ENCODE measurements around the gene KLHL22. TPM values are rescaled to one million over a fixed set of nuclear protein-coding genes. Genes with fewer than 3 reads are reported as not detected.

The KLHL22 gene
- total and polyA plus RNA-seq, 2 donors (not counting 3 experiments of a cell fraction or from before 2014, with no cell fraction given) = 24.2 to 33.6 TPM

DNA sequence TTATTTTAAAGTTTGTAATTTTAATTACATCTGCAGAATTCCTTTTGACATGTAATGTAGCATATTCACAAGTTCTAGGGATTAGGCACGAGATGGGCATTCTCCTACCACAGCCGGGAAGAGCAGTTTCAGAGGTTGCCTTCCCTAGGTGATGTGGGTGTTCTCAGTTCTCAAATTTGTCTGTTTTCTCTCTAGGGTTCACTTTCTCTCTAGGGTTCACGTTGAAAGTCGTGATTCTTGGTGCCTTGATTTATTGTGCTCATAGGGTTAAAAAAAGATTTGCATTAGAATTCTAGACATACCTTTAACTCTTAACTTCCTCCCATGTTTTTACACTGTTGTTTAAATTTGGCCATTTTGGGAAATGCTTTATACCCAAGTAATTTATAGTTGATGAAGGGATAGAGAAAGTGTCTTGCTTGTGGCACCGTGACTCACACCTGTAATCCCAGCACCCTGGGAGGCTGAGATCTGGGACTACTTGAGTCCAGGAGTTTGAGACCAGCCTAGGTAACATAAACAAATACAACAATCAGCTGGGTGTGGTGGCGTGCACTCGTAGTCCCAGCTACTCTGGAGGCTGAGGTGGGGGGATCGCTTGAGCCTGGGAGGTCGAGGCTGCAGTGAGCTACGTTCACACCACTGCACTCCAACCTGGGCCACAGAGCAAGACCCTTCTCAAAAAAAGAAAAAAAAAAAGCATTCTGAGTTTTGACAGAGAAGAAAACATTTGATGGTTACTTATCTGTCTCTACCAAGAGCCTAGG is 15.4 kb upstream of the KLHL22 start:
- intact Hi-C loops (cut with micrococcal nuclease) (no loop called here), dilution Hi-C loops (cut with MboI; ENCODE audit: extremely low pct_ligation_motif_present, low sequenced_read_pairs) (no loop called here)
- Histone ChIP-seq H3K9me1 (replicated peaks; ENCODE audit: control insufficient read depth, extremely low read depth, insufficient read depth, low read length) (no peaks in the 10 kb centered on the region), H3K27ac (ENCODE audit: insufficient read depth, low read depth, low read length) (peak overlapping the region; percentile 84), H3K27me3 (ENCODE audit: control insufficient read depth in 2 of 2, insufficient read depth in 2 of 2, low read length in 2 of 2) (no peaks in the 10 kb centered on the region), H3K4me1 (ENCODE audit: control insufficient read depth, extremely low read depth, insufficient read depth, low read length) (peaks cover 28% of the 10 kb centered on the region), H3K36me3 (ENCODE audit: control insufficient read depth in 2 of 2, extremely low read depth in 1 of 2, insufficient read depth in 2 of 2, low read length in 2 of 2) (peaks cover 0 to 7% of the 10 kb centered on the region in 2 experiments), H3K9ac (replicated peaks; ENCODE audit: extremely low read depth, insufficient read depth, low read length) (no peak overlapping the region), H3K79me2 (ENCODE audit: control insufficient read depth, insufficient read depth, low read length) (peaks cover 84% of the 10 kb centered on the region), H3K4me3 (replicated peaks in 1 of 3; ENCODE audit: insufficient read depth in 1 of 3, low read depth in 1 of 3, low read length in 3 of 3) (no peak overlapping the region), H3K4me2 (ENCODE audit: insufficient read depth, low read length) (peak overlapping the region; percentile 96), H4K20me1 (replicated peaks; ENCODE audit: control insufficient read depth, extremely low read depth, insufficient read depth, low read length) (peaks cover 9% of the 10 kb centered on the region), H2AFZ (ENCODE audit: low read depth, low read length) (no peak overlapping the region), H3K9me3 (replicated peaks; ENCODE audit: control insufficient read depth, insufficient read depth, low read length) (no peaks in the 10 kb centered on the region)
- DNase-seq (ENCODE audit: low read depth, low spot score) = no peak
- POLR2A ChIA-PET = no interaction called here
- BruUV-seq (replicated peaks) = no TSS peak
- FAIRE-seq = peak; percentile 24
- no peak for TF ChIP-seq FOS (IDR thresholded peaks at IDR 0.05; ENCODE audit: borderline replicate concordance, insufficient read depth, low read length)
- TF ChIP-seq, protein P1, sequence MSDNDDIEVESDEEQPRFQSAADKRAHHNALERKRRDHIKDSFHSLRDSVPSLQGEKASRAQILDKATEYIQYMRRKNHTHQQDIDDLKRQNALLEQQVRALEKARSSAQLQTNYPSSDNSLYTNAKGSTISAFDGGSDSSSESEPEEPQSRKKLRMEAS (IDR thresholded peaks at IDR 0.05; ENCODE audit: insufficient read depth, insufficient read length) = no peak
- no peak for TF ChIP-seq JUN (IDR thresholded peaks at IDR 0.05; ENCODE audit: borderline replicate concordance, insufficient read depth, insufficient read length, low read depth)
- no peak for TF ChIP-seq POLR2AphosphoS5 (IDR thresholded peaks at IDR 0.05; ENCODE audit: insufficient read depth, low read depth, low read length)
- no peak for TF ChIP-seq MYC (IDR thresholded peaks at IDR 0.05; ENCODE audit: low read depth, low read length)
- TF ChIP-seq EZH2 (IDR thresholded peaks at IDR 0.05; ENCODE audit: borderline replicate concordance, low read depth, low read length, severe bottlenecking) = no peak
- TF ChIP-seq, protein P2, sequence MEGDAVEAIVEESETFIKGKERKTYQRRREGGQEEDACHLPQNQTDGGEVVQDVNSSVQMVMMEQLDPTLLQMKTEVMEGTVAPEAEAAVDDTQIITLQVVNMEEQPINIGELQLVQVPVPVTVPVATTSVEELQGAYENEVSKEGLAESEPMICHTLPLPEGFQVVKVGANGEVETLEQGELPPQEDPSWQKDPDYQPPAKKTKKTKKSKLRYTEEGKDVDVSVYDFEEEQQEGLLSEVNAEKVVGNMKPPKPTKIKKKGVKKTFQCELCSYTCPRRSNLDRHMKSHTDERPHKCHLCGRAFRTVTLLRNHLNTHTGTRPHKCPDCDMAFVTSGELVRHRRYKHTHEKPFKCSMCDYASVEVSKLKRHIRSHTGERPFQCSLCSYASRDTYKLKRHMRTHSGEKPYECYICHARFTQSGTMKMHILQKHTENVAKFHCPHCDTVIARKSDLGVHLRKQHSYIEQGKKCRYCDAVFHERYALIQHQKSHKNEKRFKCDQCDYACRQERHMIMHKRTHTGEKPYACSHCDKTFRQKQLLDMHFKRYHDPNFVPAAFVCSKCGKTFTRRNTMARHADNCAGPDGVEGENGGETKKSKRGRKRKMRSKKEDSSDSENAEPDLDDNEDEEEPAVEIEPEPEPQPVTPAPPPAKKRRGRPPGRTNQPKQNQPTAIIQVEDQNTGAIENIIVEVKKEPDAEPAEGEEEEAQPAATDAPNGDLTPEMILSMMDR (IDR thresholded peaks at IDR 0.05; ENCODE audit: extremely low read depth in 1 of 2, insufficient read depth in 1 of 2, low read depth in 1 of 2, low read length in 2 of 2) = no peak
- TF ChIP-seq GATA2 (IDR thresholded peaks at IDR 0.05; ENCODE audit: insufficient read depth, insufficient read length, low read depth, low read length) = no peak
- TF ChIP-seq POLR2A (IDR thresholded peaks at IDR 0.05; ENCODE audit: low read depth, low read length) = no peak
- CTCF ChIA-PET = interaction anchor here (0.7 to 2.3 kb wide), 4 partner anchors 53 to 60 kb away, joined by 3 to 15 read pairs (median 6); no protein-coding TSS in a partner anchor

Data from endothelial cell of umbilical vein (primary cell).